GM18499 (cell line): ENCODE results near the gene TP53BP1.
"Not testable (repeated sequence)": the region's sequence is repeated elsewhere in the genome, so short reads cannot be mapped to it uniquely, and the experiment has no call there.

Source experiments
- ATAC-seq: cut with Tn5 transposase; IDR thresholded peaks from one replicate; pipeline ENCODE4 v1.9.1; 2021; ENCODE audit warnings: moderate number of reproducible peaks; ENCODE audit not compliant: insufficient read depth, unreplicated experiment

Gene TP53BP1, protein sequence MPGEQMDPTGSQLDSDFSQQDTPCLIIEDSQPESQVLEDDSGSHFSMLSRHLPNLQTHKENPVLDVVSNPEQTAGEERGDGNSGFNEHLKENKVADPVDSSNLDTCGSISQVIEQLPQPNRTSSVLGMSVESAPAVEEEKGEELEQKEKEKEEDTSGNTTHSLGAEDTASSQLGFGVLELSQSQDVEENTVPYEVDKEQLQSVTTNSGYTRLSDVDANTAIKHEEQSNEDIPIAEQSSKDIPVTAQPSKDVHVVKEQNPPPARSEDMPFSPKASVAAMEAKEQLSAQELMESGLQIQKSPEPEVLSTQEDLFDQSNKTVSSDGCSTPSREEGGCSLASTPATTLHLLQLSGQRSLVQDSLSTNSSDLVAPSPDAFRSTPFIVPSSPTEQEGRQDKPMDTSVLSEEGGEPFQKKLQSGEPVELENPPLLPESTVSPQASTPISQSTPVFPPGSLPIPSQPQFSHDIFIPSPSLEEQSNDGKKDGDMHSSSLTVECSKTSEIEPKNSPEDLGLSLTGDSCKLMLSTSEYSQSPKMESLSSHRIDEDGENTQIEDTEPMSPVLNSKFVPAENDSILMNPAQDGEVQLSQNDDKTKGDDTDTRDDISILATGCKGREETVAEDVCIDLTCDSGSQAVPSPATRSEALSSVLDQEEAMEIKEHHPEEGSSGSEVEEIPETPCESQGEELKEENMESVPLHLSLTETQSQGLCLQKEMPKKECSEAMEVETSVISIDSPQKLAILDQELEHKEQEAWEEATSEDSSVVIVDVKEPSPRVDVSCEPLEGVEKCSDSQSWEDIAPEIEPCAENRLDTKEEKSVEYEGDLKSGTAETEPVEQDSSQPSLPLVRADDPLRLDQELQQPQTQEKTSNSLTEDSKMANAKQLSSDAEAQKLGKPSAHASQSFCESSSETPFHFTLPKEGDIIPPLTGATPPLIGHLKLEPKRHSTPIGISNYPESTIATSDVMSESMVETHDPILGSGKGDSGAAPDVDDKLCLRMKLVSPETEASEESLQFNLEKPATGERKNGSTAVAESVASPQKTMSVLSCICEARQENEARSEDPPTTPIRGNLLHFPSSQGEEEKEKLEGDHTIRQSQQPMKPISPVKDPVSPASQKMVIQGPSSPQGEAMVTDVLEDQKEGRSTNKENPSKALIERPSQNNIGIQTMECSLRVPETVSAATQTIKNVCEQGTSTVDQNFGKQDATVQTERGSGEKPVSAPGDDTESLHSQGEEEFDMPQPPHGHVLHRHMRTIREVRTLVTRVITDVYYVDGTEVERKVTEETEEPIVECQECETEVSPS (N-terminal part only)

DNA sequence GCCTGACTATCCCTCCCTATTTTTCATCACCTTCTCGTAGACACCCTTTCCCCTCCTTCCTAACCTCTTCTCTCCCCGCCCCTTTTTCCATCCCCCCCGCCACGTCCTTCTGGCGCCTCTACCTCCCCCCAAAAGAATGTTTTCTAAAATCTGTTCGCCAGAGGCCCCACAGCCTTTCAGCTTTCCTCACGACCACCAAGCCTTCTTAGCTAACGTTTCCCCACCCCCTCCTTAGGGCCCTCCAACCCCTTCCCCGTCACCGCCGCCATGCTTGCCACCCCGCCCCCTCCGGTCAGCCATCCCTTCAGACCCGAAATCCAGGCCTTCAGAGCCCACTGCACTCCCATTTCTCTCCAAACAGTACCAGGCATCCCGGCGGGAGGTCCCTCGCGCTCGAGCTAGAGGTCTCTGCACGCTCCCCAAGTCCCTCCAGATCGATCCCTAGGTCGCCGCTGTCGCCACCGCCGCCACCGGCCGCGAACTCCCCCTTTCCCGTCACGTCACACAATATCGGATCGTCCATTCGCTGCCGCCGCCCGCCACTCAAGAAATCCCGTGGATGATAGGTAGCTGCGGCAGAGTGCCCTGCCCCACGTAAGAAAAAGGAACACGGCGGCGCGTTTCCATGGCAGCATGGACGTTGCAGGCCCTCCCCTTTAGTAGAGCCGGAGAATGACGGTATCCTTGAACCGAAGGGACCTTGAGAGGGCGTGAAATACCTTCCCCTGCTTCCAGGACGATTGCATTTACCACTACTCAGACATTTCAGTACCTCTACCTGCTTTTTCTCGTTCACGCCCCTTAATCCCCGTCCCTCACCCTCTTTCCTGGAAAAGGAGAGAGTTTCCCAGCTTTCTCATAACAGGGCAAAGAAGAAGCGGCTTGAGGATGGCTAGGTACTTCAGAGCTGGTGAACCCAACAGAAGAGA lies at the start of gene TP53BP1:
Gene TP53BP1, minus strand, starts transcription at position 484 of the 929 bp plus-strand sequence. Its CDS starts 113 bp downstream, at position 371.
- ATAC-seq = peak; percentile 86

DNA sequence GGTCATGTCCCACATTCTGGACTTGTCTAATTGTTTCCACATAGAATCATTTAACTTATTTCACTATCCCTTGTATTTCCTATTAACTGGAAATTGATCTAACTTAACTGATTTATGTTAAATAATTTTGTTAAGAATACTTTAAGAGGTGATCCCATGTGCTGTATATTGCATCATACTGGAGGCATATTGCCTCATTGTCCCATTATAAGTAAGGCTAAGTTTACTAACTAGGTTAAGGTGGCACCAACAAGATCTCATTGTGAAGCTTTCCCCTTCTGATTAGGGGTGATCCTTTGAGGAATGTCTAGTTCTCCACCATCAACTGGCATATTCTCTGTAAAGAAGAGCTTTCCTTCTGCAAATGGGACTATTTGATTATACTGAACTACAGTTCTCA lies 48.8 kb upstream of the TP53BP1 start:
- no peak for ATAC-seq

DNA sequence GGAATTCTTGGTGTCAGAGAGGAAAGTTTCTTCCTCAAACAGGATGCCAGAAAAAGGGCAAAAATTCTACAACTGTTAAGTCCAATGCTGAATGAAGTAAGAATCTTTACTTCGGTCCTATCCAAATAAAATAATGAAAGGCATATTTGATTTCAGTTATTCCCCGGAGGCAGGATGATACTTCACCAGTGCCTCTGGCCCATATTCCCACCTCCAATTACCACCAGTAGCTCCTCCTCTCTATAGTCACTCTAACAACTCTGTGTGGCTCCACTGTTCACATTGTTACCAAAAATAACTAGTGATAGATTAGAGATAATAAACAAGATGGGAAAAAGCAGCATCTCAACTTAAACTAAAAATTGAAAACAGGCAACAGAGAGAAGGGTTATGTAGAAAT lies 45.1 kb upstream of the TP53BP1 start:
- no peak for ATAC-seq

DNA sequence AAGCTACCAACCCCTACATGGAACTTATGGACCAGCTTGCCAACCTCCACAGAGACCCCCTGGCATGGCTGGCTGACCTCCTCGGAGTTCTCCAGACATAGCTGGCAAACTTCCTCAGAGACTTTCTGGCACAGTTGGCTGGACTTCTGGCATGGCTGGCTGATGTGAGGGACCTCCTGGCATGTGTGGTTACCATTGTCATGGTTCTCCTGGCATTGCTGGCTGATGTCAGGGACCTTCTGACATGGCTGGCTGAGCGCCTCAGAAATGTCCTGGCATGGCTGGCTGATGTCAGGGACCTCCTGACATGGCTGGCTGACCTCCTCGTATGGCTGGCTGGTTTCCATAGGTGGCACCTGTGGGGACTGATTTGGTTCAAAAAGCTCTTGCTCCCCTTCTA lies 41.9 kb upstream of the TP53BP1 start:
- ATAC-seq = no peak

DNA sequence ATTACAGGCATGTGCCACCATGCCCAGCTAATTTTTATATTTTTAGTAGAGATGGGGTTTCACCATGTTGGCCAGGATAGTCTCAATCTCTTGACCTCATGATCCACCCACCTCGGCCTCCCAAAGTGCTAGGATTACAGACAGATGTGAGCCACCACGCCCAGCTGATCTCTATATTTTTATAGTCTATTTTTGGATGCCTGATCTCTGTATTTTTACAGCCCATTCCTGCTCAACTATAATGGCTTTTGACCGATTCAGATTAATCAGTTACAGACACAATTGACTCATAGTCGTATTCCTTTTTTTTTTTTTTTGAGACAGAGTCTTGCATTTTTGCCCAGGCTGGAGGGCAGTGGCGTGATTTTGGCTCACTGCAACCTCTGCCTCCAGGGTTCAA lies 39.9 kb upstream of the TP53BP1 start:
- not testable (repeated sequence) for ATAC-seq

DNA sequence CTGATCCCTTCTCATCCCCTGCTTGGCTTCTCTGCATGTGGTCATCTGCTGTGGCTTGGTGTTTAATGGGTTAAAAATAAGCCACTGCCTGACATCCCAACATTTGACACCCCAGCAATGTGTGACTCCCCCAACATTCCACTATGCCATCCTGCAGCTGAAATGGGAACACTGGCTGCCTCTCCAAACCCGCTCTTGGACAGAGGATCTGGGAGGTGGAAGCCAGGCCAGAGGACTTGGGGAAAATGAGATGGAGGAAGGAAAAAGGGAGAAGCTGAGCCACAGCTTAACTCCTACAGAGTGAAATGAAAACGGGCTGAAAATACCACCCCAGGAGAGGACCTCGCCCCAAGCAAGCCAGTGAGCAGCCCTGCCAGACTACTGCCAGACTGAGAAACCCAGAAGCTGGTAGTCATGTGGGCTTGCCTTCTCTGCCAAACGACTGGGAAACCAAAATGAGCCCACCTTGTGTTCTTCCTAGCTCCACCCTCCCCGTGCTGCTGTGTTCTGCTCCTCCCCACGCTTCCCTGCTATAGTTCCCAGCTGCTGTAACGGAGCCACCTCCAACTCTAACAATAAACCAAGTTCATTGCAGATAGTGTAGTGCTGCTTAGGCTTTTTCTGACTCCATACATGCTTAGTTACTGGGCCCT lies 38.2 kb upstream of the TP53BP1 start:
- no peak for ATAC-seq

DNA sequence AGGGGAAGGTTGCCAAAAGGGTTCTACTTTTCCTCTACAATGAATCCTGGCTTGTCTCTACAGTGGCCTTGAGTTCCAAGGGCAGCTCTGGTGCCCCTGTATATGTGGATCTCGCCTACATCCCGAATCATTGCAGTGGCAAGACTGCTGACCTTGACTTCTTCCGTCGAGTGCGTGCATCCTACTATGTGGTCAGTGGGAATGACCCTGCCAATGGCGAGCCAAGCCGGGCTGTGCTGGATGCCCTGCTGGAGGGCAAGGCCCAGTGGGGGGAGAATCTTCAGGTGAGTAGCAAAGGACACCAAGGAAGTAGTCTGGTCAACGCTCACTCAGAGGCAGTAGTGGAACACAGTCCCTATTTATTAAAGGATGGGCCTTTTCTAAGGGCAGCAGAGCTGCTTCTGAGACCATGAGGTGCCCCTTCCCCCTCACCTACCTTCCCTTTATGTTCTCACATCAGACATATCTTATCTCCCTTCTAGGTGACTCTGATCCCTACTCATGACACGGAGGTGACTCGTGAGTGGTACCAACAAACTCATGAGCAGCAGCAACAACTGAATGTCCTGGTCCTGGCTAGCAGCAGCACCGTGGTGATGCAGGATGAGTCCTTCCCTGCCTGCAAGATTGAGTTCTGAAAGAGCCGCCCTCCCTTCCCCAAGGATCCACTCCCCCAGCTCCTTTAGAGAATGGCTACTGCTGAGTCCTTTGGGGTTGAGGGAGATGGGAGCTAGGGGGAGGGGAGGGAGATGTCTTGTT lies 36.8 kb upstream of the TP53BP1 start:
- no peak for ATAC-seq

DNA sequence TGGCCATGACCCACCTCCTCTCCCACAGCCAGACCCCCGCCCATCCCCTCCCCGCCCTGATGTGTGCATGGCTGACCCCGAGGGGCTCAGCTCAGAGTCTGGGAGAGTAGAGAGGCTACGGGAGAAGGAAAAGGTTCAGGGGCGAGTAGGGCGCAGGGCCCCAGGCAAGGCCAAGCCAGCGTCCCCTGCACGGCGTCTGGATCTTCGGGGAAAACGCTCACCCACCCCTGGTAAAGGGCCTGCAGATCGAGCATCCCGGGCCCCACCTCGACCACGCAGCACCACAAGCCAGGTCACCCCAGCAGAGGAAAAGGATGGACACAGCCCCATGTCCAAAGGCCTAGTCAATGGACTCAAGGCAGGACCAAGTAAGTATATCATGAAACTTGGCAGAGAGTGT lies 36.2 kb upstream of the TP53BP1 start:
- no peak for ATAC-seq

DNA sequence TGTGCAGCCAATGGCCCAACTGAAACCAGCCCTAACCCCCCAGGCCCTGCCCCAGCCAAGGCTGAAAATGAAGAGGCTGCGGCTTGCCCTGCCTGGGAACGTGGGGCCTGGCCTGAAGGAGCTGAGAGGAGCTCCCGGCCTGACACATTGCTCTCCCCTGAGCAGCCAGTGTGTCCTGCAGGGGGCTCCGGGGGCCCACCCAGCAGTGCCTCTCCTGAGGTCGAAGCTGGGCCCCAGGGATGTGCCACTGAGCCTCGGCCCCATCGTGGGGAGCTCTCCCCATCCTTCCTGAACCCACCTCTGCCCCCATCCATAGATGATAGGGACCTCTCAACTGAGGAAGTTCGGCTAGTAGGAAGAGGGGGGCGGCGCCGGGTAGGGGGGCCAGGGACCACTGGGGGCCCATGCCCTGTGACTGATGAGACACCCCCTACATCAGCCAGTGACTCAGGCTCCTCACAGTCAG lies 35.6 kb upstream of the TP53BP1 start:
- ATAC-seq = no peak

DNA sequence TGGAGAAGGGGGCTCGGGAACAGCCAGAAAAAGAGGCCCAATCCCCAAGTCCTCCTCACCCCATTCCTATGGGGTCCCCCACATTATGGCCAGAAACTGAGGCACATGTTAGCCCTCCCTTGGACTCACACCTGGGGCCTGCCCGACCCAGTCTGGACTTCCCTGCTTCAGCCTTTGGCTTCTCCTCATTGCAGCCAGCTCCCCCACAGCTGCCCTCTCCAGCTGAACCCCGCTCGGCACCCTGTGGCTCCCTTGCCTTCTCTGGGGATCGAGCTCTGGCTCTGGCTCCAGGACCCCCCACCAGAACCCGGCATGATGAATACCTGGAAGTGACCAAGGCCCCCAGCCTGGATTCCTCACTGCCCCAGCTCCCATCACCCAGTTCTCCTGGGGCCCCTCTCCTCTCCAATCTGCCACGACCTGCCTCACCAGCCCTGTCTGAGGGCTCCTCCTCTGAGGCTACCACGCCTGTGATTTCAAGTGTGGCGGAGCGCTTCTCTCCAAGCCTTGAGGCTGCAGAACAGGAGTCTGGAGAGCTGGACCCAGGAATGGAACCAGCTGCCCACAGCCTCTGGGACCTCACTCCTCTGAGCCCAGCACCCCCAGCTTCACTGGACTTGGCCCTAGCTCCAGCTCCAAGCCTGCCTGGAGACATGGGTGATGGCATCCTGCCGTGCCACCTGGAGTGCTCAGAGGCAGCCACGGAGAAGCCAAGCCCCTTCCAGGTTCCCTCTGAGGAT lies 35.0 kb upstream of the TP53BP1 start:
- no peak for ATAC-seq

DNA sequence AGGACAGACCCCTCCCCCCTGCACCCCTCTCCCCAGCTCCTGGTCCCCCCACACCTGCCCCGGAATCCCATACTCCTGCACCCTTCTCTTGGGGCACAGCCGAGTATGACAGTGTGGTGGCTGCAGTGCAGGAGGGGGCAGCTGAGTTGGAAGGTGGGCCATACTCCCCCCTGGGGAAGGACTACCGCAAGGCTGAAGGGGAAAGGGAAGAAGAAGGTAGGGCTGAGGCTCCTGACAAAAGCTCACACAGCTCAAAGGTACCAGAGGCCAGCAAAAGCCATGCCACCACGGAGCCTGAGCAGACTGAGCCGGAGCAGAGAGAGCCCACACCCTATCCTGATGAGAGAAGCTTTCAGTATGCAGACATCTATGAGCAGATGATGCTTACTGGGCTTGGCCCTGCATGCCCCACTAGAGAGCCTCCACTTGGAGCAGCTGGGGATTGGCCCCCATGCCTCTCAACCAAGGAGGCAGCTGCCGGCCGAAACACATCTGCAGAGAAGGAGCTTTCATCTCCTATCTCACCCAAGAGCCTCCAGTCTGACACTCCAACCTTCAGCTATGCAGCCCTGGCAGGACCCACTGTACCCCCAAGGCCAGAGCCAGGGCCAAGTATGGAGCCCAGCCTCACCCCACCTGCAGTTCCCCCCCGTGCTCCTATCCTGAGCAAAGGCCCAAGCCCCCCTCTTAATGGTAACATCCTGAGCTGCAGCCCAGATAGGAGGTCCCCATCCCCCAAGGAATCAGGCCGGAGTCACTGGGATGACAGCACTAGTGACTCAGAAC lies 34.3 kb upstream of the TP53BP1 start:
- ATAC-seq = no peak

DNA sequence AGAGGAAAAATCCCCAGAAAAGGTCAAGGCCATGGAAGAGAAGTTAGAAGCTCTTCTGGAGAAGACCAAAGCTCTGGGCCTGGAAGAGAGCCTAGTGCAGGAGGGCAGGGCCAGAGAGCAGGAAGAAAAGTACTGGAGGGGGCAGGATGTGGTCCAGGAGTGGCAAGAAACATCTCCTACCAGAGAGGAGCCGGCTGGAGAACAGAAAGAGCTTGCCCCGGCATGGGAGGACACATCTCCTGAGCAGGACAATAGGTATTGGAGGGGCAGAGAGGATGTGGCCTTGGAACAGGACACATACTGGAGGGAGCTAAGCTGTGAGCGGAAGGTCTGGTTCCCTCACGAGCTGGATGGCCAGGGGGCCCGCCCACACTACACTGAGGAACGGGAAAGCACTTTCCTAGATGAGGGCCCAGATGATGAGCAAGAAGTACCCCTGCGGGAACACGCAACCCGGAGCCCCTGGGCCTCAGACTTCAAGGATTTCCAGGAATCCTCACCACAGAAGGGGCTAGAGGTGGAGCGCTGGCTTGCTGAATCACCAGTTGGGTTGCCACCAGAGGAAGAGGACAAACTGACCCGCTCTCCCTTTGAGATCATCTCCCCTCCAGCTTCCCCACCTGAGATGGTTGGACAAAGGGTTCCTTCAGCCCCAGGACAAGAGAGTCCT lies 33.4 kb upstream of the TP53BP1 start:
- no peak for ATAC-seq

DNA sequence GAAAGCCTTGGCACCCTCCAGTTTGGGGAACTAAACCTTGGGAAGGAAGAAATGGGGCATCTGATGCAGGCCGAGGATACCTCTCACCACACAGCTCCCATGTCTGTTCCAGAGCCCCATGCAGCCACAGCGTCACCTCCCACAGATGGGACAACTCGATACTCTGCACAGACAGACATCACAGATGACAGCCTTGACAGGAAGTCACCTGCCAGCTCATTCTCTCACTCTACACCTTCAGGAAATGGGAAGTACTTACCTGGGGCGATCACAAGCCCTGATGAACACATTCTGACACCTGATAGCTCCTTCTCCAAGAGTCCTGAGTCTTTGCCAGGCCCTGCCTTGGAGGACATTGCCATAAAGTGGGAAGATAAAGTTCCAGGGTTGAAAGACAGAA lies 32.2 kb upstream of the TP53BP1 start:
- ATAC-seq = no peak

DNA sequence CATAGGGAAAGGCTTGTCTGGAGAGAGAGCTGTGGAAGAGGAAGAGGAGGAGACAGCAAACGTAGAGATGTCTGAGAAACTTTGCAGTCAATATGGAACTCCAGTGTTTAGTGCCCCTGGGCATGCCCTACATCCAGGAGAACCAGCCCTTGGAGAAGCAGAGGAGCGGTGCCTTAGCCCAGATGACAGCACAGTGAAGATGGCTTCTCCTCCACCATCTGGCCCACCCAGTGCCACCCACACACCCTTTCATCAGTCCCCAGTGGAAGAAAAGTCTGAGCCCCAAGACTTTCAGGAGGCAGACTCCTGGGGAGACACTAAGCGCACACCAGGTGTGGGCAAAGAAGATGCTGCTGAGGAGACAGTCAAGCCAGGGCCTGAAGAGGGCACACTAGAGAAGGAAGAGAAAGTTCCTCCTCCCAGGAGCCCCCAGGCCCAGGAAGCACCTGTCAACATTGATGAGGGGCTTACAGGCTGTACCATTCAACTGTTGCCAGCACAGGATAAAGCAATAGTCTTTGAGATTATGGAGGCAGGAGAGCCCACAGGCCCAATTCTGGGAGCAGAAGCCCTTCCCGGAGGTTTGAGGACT lies 31.4 kb upstream of the TP53BP1 start:
- ATAC-seq = no peak

DNA sequence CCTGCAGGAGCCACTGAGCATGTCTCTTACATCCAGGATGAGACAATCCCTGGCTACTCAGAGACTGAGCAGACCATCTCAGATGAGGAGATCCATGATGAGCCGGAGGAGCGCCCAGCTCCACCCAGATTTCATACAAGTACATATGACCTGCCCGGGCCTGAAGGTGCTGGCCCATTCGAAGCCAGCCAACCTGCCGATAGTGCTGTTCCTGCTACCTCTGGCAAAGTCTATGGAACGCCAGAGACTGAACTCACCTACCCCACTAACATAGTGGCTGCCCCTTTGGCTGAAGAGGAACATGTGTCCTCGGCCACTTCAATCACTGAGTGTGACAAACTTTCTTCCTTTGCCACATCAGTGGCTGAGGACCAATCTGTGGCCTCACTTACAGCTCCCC lies 30.7 kb upstream of the TP53BP1 start:
- no peak for ATAC-seq

DNA sequence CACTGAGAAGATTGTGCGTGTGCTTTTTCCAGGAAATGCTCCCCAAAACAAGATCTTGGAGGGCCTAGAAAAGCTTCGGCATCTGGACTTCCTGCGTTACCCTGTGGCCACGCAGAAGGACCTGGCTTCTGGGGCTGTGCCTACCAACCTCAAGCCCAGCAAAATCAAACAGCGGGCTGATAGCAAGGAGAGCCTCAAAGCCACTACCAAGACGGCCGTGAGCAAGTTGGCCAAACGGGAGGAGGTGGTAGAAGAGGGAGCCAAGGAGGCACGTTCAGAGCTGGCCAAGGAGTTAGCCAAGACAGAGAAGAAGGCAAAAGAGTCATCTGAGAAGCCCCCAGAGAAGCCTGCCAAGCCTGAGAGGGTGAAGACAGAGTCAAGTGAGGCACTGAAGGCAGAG lies 29.3 kb upstream of the TP53BP1 start:
- ATAC-seq = no peak
